Measurements from ENCODE around the gene SPATS2L.

SPATS2L gene

DNA sequence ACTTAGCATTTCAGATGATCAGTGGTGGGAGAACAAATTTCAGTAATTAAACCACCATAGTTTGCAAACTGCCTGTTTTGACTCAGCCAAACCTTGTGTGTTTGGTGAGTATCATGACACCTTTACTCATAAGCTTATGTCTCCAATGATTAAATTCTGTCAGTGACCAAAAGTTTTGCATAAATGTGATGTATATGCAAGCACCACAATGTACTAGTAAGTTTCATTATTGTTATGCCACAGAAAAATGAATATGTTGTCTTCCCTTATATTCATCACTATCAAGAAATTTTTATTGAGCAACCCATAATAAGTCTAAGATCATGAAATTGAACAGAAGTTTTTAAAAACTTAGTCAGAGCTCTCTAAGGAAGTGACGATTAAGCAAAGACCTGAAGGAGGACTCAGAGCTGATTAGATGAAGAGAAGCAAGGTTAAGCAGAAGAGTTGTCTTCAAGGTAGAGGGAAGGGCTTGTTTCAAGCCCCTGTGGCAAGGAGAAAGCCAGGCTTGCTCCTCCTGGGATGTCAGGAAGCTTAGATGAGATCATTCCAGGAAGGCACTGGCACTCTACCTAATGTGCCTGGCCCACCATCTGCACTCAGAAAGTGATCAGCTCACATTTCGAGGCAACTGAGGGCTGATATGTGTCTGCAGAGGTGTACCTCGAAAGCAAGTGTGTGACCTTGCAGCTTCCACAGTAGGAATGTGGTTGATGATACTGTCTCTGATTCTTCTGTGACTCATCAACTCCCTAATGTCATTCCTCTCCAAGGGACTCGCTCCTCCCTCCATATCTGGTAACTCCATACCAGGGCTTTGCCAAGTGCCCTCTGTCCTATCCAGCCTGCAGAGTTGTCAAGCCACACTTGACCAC lies 148.7 kb downstream of the SPATS2L start:
- TF ChIP-seq ZBTB7A (IDR thresholded peaks at IDR 0.05; ENCODE audit: low read depth) (no peak), TEAD4 (IDR thresholded peaks at IDR 0.05) (no peak), NFIC (IDR thresholded peaks at IDR 0.05) (no peak), CREB1 (IDR thresholded peaks at IDR 0.05; ENCODE audit: low read depth) (no peak), CEBPB (IDR thresholded peaks at IDR 0.05) (no peak), TCF12 (IDR thresholded peaks at IDR 0.05; ENCODE audit: low read depth) (no peak), FOXM1 (IDR thresholded peaks at IDR 0.05; ENCODE audit: borderline replicate concordance, low read depth) (no peak), TAF1 (IDR thresholded peaks at IDR 0.05; ENCODE audit: low read depth) (no peak), REST (IDR thresholded peaks at IDR 0.05; ENCODE audit: low read depth) (no peak), MAX (IDR thresholded peaks at IDR 0.05) (no peak)

GRCh38 chr2:200455958-200456421 lies 149.5 kb downstream of the SPATS2L start:
- TF ChIP-seq ZBTB7A (IDR thresholded peaks at IDR 0.05; ENCODE audit: low read depth): no peak

DNA sequence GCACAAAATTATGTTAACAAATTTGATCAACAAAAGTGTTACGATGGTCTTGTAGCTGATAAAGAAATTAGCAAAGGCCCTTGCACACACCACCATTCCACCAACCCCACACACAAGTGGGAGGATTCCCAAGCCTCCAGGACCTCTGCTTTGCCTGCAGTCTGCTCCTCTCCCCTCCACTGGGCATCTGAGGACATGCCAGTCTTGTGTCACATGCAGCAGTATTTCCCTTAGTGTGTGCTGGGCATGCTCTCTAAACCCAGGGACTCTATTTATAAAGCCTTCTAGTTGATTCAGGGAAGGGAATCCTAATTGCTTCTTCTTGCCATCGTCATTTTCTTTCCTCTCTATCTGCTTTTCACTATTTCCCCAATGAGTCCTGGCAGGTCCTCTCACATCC lies 150.1 kb downstream of the SPATS2L start:
- TF ChIP-seq, protein P1, sequence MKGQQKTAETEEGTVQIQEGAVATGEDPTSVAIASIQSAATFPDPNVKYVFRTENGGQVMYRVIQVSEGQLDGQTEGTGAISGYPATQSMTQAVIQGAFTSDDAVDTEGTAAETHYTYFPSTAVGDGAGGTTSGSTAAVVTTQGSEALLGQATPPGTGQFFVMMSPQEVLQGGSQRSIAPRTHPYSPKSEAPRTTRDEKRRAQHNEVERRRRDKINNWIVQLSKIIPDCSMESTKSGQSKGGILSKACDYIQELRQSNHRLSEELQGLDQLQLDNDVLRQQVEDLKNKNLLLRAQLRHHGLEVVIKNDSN (IDR thresholded peaks at IDR 0.05): no peak
- TF ChIP-seq EP300 (IDR thresholded peaks at IDR 0.05; ENCODE audit: borderline replicate concordance): no peak
- TF ChIP-seq NFIC (IDR thresholded peaks at IDR 0.05): no peak
- TF ChIP-seq FOXM1 (IDR thresholded peaks at IDR 0.05; ENCODE audit: borderline replicate concordance, low read depth): no peak
- TF ChIP-seq REST (IDR thresholded peaks at IDR 0.05; ENCODE audit: low read depth): no peak
- no peak for TF ChIP-seq MAX (IDR thresholded peaks at IDR 0.05)
- TF ChIP-seq TAF1 (IDR thresholded peaks at IDR 0.05; ENCODE audit: low read depth): no peak
- no peak for TF ChIP-seq CEBPB (IDR thresholded peaks at IDR 0.05)
- TF ChIP-seq RAD21 (IDR thresholded peaks at IDR 0.05; ENCODE audit: low read depth): no peak
- TF ChIP-seq YY1 (IDR thresholded peaks at IDR 0.05; ENCODE audit: low read depth): no peak
- no peak for TF ChIP-seq ZBTB7A (IDR thresholded peaks at IDR 0.05; ENCODE audit: low read depth)
- TF ChIP-seq CREB1 (IDR thresholded peaks at IDR 0.05; ENCODE audit: low read depth): no peak
- no peak for TF ChIP-seq EGR1 (IDR thresholded peaks at IDR 0.05)
- TF ChIP-seq TCF12 (IDR thresholded peaks at IDR 0.05; ENCODE audit: low read depth): no peak
- no peak for TF ChIP-seq TEAD4 (IDR thresholded peaks at IDR 0.05)

- TF ChIP-seq MAX (IDR thresholded peaks at IDR 0.05) (no peak), TEAD4 (IDR thresholded peaks at IDR 0.05) (no peak), TCF12 (IDR thresholded peaks at IDR 0.05; ENCODE audit: low read depth) (no peak), EP300 (IDR thresholded peaks at IDR 0.05; ENCODE audit: borderline replicate concordance) (no peak)
Observed at GRCh38 chr2:200459101-200459500, 152.6 kb downstream of the SPATS2L start.

- TF ChIP-seq FOXM1 (IDR thresholded peaks at IDR 0.05; ENCODE audit: borderline replicate concordance, low read depth) (no peak), MAX (IDR thresholded peaks at IDR 0.05) (no peak), CEBPB (IDR thresholded peaks at IDR 0.05) (no peak), EP300 (IDR thresholded peaks at IDR 0.05; ENCODE audit: borderline replicate concordance) (no peak), ZBTB7A (IDR thresholded peaks at IDR 0.05; ENCODE audit: low read depth) (no peak), RAD21 (IDR thresholded peaks at IDR 0.05; ENCODE audit: low read depth) (no peak), TCF12 (IDR thresholded peaks at IDR 0.05; ENCODE audit: low read depth) (no peak), CREB1 (IDR thresholded peaks at IDR 0.05; ENCODE audit: low read depth) (no peak), EGR1 (IDR thresholded peaks at IDR 0.05) (no peak), REST (IDR thresholded peaks at IDR 0.05; ENCODE audit: low read depth) (no peak), NFIC (IDR thresholded peaks at IDR 0.05) (no peak), TEAD4 (IDR thresholded peaks at IDR 0.05) (no peak), TAF1 (IDR thresholded peaks at IDR 0.05; ENCODE audit: low read depth) (no peak), YY1 (IDR thresholded peaks at IDR 0.05; ENCODE audit: low read depth) (no peak)
- TF ChIP-seq, protein P1 (IDR thresholded peaks at IDR 0.05): no peak
Observed at GRCh38 chr2:200461846-200462710, 155.6 kb downstream of the SPATS2L start.

Measured in Ishikawa (cell line).